Vein endothelial cell (primary cell): ENCODE data around the gene CDC42SE1. TPM values are rescaled to one million over a fixed set of nuclear protein-coding genes. Genes with fewer than 3 reads are reported as not detected.

Experiments used
- small RNA-seq: library from RNA; depleted of rRNA; stranded (forward); fragments of <200 nt; gene quantifications from one replicate; pipeline ENCODE3, GENCODE V24; 2012
- total RNA-seq: library from RNA; depleted of rRNA; stranded (reverse); fragments of >200 nt; gene quantifications from 2 replicates; pipeline ENCODE4 v1.2.3, GENCODE V29; 2012

CDC42SE1 gene, protein sequence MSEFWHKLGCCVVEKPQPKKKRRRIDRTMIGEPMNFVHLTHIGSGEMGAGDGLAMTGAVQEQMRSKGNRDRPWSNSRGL
- total RNA-seq = 73.2 and 88.8 TPM in 2 replicates

DNA sequence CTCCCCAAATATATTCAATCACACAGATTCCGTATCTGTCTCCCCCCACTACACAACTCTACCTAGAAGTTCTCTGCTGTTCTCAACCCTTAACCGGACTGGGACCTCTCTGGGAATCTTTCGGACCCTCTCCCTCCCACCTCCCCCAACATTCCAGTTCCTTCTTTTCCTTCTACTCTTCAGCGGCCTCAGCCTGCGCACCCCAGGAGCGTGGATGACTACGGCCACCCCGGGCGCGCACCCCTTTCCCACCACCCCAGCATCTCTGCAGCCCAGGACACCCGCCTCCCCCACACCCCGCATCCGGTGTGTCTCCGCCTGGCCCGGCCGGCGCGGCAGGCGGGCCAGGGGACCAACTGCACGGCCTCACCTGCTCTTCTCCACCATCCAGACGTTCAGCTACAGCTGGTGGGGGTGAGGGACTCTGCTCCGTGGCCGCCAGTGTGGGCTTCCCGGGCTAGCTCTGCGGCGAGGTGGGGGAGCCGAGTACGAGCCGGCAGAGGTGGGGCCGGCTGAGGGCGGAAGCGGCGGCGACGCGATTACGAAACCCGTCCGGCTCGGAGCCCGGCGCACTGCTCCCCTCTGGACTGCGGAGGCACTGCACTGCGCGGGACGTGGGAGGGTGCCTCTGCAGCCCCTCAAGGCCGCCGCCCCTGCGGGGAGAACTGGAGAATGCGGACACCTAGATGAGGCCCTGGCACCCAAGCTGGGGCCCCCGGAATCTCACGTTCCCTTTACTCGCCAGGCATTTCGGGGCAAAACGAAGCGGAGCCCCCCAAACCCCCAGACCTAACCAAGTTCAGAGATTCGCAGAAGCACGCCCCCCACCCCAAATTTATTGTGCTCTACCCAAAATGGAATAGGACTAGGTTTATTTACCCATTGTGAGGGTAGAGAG lies at the start of gene CDC42SE1:
Gene CDC42SE1, minus strand, starts transcription at position 514 of the 898 bp plus-strand sequence. CDS start 3,892 bp downstream, outside the sequence.

DNA sequence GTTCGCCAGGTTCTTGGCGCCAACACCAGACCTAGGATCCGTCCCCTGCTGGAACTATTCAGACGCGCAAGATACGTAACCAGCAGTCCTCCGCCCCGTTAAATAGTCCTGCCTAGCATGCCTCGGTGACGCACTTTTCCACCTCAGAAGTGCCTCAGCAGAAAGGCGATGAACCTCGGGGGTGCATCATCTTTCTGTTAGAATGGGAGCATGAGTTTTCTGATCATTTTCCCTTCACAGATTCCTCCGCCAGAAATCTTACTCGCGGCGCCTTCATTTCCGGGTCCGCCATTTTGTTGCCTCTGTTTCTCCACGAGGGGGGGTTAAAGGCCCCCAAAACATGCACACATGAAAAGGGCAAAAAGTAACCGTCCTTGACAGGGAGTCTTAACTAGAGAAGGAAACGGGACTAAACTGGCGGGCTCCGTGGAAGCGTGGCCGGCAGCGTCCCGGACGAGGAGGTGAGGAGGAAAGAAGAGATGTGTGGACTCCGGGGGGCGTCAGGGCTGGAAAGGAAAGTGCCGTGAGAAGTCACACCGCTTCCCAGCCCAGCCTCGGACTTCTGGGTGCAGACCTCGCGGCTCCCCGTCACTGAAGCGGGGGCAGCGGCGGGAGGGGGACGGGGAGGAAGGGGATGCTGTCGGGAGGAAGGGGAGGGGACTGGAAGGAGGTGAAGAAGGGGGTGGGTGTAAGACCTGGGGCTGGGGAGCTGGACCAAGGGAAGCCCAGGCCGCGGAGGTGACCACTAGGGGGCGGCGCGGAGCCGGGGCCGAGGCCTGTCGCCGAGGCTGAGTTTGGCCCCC lies 11.3 kb upstream of the CDC42SE1 start, which contains the start of gene GABPB2:
Gene GABPB2, plus strand, starts transcription at position 288 of the 803 bp plus-strand sequence. CDS start 17,429 bp downstream, outside the sequence.

DNA sequence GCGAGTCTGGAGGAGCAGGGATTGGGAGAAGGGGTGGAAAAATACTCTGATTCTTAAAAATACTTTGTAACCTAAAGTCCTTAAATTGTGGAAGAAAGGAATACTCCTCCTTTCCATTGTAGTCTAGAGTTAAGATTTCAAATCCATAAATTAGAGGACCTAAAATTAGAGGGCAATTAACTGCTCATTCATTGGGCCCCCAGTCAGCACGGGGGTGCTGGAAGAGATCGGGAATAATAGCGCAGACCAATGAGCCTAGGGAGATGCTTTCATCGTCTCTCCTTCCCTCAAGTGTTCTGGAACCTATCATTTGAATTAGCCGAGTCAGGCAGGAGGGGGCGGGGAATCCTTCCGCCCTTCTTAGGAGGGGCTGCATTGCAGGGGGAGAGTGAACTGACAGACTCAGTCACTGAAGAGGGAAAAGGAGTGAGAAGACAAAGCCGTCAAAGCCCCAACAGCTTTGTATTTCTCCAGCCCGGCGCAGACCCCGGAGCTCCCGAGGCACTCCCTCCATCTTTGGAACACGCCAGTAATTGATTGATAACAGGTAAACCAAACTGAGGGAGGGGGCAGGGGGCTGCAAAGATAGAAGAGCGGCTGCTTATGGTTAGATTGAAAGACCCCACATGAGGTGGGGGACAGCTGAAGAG lies 710 bp upstream of the CDC42SE1 start, which contains the start of gene MLLT11:
Gene MLLT11, plus strand, starts transcription at position 391 of the 650 bp plus-strand sequence. CDS start 6,828 bp downstream, outside the sequence.

DNA sequence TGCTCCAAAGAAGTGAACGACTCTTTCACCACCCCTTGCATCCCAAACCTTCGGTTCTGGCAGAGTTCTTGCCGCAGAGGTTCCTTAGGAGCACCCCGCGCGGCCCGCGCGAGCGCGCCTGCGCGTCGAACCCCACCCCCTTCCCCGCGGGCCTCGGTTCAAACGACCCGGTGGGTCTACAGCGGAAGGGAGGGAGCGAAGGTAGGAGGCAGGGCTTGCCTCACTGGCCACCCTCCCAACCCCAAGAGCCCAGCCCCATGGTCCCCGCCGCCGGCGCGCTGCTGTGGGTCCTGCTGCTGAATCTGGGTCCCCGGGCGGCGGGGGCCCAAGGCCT lies 11.9 kb downstream of the CDC42SE1 start, which contains the start of gene C1orf56:
Gene C1orf56, plus strand, starts transcription at position 161 of the 334 bp plus-strand sequence. Its CDS starts 97 bp downstream, at position 258.

DNA sequence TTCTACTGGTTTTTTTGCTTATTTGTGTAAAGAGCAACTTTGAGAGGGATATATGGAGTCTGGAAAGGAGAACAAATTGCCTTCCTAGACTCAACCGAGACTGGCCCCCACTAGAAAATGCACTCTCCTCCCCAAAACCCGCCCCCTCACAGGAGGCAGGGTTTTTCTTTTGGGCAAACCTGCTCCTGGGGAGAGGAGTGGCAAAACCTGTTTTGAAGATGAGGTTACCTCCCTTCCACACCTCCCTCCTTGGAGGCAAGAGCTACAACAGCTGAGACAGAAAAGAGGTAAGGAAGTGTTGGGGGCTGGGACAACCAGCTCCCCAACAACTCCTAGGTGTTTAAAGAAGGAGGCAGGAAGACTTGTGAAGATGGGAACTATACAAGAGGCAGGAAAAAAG lies 23.1 kb downstream of the CDC42SE1 start, which contains the start of gene BNIPL:
Gene BNIPL, plus strand, starts transcription at position 231 of the 400 bp plus-strand sequence. Its CDS starts 140 bp downstream, at position 371.

DNA sequence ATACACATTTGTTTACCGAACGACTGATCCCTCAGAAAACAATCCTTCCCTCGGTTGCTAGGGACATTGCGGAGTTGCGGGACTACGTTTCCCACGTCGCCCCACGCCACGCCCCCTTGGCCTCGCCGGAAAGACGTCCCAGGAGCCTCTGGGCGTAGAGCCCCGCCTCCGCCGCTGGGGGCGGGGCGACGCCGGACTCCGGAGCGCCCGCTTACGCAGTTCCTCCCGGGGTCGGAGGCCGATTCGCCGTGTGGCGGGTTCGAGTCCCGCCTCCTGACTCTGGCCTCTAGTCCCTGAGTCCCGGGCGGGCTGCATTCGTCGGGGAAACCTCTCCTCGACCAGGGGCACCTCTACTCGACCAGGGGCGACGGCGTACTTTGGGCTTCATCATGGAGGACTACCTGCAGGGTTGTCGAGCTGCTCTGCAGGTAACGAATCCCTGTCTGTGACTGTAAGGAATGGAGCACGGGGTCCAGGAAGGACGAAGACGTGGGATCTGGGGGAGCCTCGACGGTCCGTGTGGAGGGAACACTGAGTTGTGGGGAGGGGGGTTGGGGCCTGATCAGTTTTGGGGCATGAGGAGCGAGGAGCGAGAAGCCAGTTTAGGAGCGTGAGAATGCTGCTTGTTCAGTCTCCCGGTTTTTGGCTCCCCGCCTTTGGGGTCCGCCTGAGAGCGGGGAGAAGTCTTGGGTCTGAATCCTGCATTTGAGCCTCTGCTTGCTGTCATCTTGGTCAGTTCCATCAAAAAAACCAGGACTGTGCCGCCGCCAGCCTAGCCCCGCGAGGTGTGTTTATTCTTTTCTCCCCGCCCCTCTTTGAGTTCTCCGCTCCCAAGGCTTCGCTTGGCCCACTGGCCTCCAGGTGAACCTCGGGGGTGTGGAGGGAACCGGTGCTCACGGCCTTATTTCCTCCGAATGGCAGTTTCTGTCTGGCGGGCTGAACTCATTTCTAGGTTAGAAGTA lies 50.9 kb downstream of the CDC42SE1 start, which contains the start of gene PRUNE1:
Gene PRUNE1, plus strand, starts transcription at position 206 of the 962 bp plus-strand sequence. Its CDS starts 184 bp downstream, at position 390.

DNA sequence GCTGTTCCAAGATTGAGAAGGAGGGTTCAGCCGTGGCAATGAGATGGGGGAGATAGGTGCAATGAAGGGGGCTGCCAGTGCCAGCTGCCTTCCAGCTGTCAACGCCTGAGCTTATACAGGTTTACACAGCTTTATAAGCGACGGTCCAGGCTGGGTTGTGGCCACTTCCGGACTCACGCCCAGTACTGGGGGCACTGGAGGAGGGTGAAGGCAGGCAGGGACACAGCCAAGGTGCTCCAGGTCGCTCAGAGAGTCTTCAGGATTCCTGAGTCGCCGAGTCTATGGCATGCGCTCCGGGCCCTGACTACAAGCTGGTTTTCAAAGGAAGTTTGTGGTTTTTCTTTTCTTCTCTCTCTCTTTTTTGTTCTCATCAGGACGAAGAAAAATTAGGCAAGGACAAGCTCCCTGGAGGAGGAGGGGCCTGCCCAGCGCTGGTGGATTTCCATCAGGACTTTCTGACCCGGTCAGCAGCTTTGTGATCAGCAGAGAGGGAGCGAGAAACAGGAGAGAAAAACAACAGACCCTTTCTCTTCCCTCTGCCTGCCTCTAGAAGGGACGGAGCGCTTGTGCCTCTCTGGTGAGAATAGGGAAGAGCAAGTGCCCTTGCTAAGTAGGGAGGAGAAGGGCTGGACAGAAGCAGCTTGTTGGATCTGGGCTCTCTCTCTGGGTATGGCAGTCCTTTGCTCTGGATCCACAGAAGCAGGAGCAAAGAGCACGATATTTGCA lies 52.9 kb downstream of the CDC42SE1 start, which contains the start of gene MINDY1:
Gene MINDY1, minus strand, starts transcription at position 576 of the 726 bp plus-strand sequence. CDS start 4,285 bp downstream, outside the sequence.

Small RNA genes lying within 50 kb of the gene (small RNA-seq; reads per million reads assigned to genes)
- gene RNU6-884P = 0.27 reads per million, percentile 4 among the genes with 10 or more reads in this experiment

Other genes starting within 250 kb of the CDC42SE1 start
- gene ARNT, start 183.0 kb downstream of the CDC42SE1 start, total RNA-seq = 30.1 and 38.2 TPM in 2 replicates
- gene CTXND2, start 172.5 kb downstream of the CDC42SE1 start, total RNA-seq = not detected in 2 replicates
- 44.4 and 45.6 TPM in 2 replicates for gene SETDB1, start 133.3 kb downstream of the CDC42SE1 start, total RNA-seq
- gene CERS2, start 84.8 kb downstream of the CDC42SE1 start, total RNA-seq = 129 and 138 TPM in 2 replicates
- not detected in 2 replicates for gene ANXA9, start 77.3 kb downstream of the CDC42SE1 start, total RNA-seq
- gene MINDY1, start 52.7 kb downstream of the CDC42SE1 start, total RNA-seq = 13.6 and 15.4 TPM in 2 replicates
- 6.4 and 8.8 TPM in 2 replicates for gene PRUNE1, start 51.2 kb downstream of the CDC42SE1 start, total RNA-seq
- not detected in 2 replicates for gene BNIPL, start 23.0 kb downstream of the CDC42SE1 start, total RNA-seq
- 2.5 and 2.6 TPM in 2 replicates for gene C1orf56, start 11.9 kb downstream of the CDC42SE1 start, total RNA-seq
- 9.8 and 12.4 TPM in 2 replicates for gene MLLT11, start 775 bp upstream of the CDC42SE1 start, total RNA-seq
- 4.6 and 6.8 TPM in 2 replicates for gene GABPB2, start 11.1 kb upstream of the CDC42SE1 start, total RNA-seq
- gene SEMA6C, start 87.0 kb upstream of the CDC42SE1 start, total RNA-seq = 15.6 and 17.6 TPM in 2 replicates
- not detected in 2 replicates for gene TNFAIP8L2, start 97.0 kb upstream of the CDC42SE1 start, total RNA-seq
- 5.2 TPM in 2 replicates for gene LYSMD1, start 106.3 kb upstream of the CDC42SE1 start, total RNA-seq
- gene SCNM1, start 106.5 kb upstream of the CDC42SE1 start, total RNA-seq = 30.4 and 33.4 TPM in 2 replicates
- gene TMOD4, start 116.4 kb upstream of the CDC42SE1 start, total RNA-seq = not detected in 2 replicates
- 58.5 and 60.7 TPM in 2 replicates for gene VPS72, start 130.6 kb upstream of the CDC42SE1 start, total RNA-seq
- 57.8 and 58.0 TPM in 2 replicates for gene PIP5K1A, start 138.9 kb upstream of the CDC42SE1 start, total RNA-seq
- 132 and 160 TPM in 2 replicates for gene PSMD4, start 195.1 kb upstream of the CDC42SE1 start, total RNA-seq
- 16.4 and 22.9 TPM in 2 replicates for gene ZNF687, start 222.7 kb upstream of the CDC42SE1 start, total RNA-seq